NCI-H460 (cell line): ENCODE measurements around the gene ZBTB32. TPM values are rescaled to one million over a fixed set of nuclear protein-coding genes. Genes with fewer than 3 reads are reported as not detected.

Experiments used
- total RNA-seq: library from RNA; depleted of rRNA; stranded (reverse); fragments of >200 nt; shearing (Covaris generic); gene quantifications from 2 replicates; pipeline ENCODE4 v1.2.3, GENCODE V29; 2014; rRNA removed

Gene ZBTB32
- total RNA-seq, 1 experiment from 2014 or later: not detected

Other genes starting within 250 kb of the ZBTB32 start
- not detected in 2 replicates for gene KRTDAP, start 214.1 kb upstream of the ZBTB32 start, total RNA-seq
- gene DMKN, start 190.9 kb upstream of the ZBTB32 start, total RNA-seq: 0.40 TPM in 1 of 2 replicates, not detected in the other
- gene SBSN, start 176.2 kb upstream of the ZBTB32 start, total RNA-seq: not detected in 2 replicates
- gene GAPDHS, start 171.1 kb upstream of the ZBTB32 start, total RNA-seq: not detected in 2 replicates
- 231 and 277 TPM in 2 replicates for gene TMEM147, start 158.9 kb upstream of the ZBTB32 start, total RNA-seq
- not detected in 2 replicates for gene ATP4A, start 140.9 kb upstream of the ZBTB32 start, total RNA-seq
- gene PMIS2, start 118.4 kb upstream of the ZBTB32 start, total RNA-seq: not detected in 2 replicates
- gene HAUS5, start 91.8 kb upstream of the ZBTB32 start, total RNA-seq: 8.6 and 9.9 TPM in 2 replicates
- 72.5 and 80.0 TPM in 2 replicates for gene RBM42, start 75.5 kb upstream of the ZBTB32 start, total RNA-seq
- gene ETV2, start 62.8 kb upstream of the ZBTB32 start, total RNA-seq: 0.30 TPM in 1 of 2 replicates, not detected in the other
- 297 and 343 TPM in 2 replicates for gene COX6B1, start 56.2 kb upstream of the ZBTB32 start, total RNA-seq
- gene UPK1A, start 38.0 kb upstream of the ZBTB32 start, total RNA-seq: 0.25 TPM in 1 of 2 replicates, not detected in the other
- gene KMT2B, start 13.4 kb downstream of the ZBTB32 start, total RNA-seq: 7.7 and 9.4 TPM in 2 replicates
- 0.49 and 1.6 TPM in 2 replicates for gene IGFLR1, start 37.9 kb downstream of the ZBTB32 start, total RNA-seq
- gene U2AF1L4, start 40.9 kb downstream of the ZBTB32 start, total RNA-seq: 21.0 and 21.8 TPM in 2 replicates
- 63.8 and 70.6 TPM in 2 replicates for gene PSENEN, start 41.1 kb downstream of the ZBTB32 start, total RNA-seq
- gene LIN37, start 44.0 kb downstream of the ZBTB32 start, total RNA-seq: 7.0 and 8.4 TPM in 2 replicates
- 3.7 and 6.7 TPM in 2 replicates for gene HSPB6, start 52.5 kb downstream of the ZBTB32 start, total RNA-seq
- gene PROSER3, start 53.6 kb downstream of the ZBTB32 start, total RNA-seq: 7.4 and 8.0 TPM in 2 replicates
- gene ARHGAP33, start 71.0 kb downstream of the ZBTB32 start, total RNA-seq: 3.1 and 3.5 TPM in 2 replicates
- not detected in 2 replicates for gene PRODH2, start 108.3 kb downstream of the ZBTB32 start, total RNA-seq
- gene NPHS1, start 147.9 kb downstream of the ZBTB32 start, total RNA-seq: not detected in 2 replicates
- gene KIRREL2, start 152.4 kb downstream of the ZBTB32 start, total RNA-seq: 0.12 and 0.32 TPM in 2 replicates
- gene APLP1, start 164.0 kb downstream of the ZBTB32 start, total RNA-seq: 12.2 and 19.5 TPM in 2 replicates
- gene NFKBID, start 196.0 kb downstream of the ZBTB32 start, total RNA-seq: 4.3 and 5.1 TPM in 2 replicates
- gene HCST, start 198.0 kb downstream of the ZBTB32 start, total RNA-seq: not detected in 2 replicates
- 0.64 TPM in 1 of 2 replicates, not detected in the other for gene TYROBP, start 203.7 kb downstream of the ZBTB32 start, total RNA-seq
- 3.5 and 6.1 TPM in 2 replicates for gene LRFN3, start 231.8 kb downstream of the ZBTB32 start, total RNA-seq